Measurements from ENCODE around the gene TFE3.
"Not testable (repeated sequence)": the region's sequence is repeated elsewhere in the genome, so short reads cannot be mapped to it uniquely, and the experiment has no call there.

The TFE3 gene

GRCh38 chrX:48999030-48999429, 44.1 kb downstream of the TFE3 start:
- FAIRE-seq = peak; percentile 30

DNA sequence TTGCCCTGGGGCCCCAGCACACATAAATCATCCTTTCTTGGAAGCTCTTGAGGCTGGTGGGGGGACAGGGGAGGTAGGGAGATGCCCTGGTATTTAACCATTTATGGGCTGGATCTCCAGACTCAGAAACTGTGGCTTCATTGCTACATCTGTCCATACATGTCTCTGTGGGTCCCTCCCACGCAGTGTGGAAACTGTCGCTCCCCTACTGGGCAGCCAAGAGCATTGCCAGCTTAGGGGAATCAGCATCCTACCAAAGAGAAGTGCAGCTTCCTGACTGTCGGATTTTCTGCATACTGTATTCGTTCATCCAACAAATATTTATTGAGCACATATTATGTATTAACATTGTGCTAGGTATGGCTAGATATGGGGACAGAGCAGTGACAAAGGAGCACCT, 44.8 kb downstream of the TFE3 start:
- FAIRE-seq = no peak

DNA sequence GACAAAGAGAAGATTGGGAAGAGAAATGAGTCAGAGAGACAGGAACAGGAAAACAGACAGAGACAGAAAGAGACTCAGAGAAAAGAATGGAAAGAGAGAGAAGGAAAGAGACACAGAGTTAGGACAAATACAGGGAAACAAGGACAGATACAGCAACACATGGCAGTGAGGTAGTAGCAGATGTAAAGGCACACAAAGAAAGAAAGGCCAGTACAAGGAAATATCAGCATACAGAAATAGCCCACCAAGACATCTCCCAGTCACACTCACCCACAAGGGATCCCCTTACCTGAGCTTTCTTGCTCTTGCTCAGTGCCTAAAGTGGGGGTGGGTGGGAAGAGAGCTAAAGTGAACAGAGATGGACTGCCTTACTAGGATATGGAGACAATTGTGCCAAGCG, 45.3 kb downstream of the TFE3 start:
- no peak for FAIRE-seq

DNA sequence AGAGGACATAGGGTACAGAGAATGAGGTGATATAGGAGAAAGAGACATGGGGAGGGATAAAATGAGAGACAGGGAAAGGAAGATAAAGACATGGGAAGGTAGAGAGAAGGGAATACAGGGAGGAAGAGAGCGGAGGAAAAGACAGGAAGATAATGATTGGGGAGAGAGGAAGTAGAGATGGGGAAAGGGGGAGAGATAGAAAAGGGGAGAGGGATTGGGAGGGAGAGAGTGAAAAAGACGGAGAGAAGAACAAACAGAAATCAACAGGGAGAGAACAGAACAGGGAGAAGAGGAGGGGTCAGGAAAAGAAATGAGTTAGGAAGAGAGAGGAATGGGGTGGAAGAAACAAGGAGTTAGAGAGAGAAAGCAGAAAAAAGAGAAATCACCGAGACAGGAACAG, 45.7 kb downstream of the TFE3 start:
- no peak for FAIRE-seq

DNA sequence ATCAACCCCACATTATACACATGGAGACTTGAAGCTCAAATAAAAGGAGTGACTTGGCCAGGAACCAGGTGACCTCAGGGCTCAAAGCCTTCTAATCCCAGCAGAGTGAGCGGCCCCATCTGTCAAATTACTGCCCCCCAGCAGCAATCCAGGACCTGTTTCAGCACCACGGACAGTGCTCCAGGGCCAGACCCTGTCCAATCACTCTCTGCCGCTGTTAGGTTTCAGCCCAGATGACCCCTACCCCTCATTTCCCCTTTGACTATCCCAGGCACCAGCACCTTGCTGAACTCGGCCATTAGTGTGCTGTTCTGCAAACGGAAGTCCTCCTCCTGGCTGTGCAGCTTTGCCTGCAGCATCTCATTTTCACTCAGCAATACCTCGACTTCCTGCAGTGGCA, 46.2 kb downstream of the TFE3 start:
- FAIRE-seq = no peak

- FAIRE-seq = no peak
These were observed 50.8 kb downstream of the TFE3 start for GRCh38 chrX:48992341-48992740.

DNA sequence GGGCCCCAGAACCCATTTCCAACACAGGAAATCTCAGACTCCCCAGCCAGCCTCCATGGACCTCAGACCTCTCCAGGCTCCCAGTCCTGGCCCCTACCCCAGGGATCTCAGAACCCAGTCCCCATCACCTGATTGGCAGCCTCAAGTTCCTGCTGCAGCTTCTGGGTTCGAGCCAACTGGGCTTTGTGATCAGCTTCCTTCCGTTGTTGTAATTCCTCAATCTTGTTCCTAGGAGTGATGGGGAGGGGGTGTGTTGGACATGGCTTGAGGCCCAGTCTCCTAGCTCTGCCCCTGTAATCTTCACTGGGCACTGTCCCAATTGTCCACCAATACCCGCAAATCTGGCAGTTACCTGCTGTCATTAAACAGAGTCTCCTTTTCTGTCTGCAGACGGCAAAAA, 53.7 kb downstream of the TFE3 start:
- no peak for FAIRE-seq

DNA sequence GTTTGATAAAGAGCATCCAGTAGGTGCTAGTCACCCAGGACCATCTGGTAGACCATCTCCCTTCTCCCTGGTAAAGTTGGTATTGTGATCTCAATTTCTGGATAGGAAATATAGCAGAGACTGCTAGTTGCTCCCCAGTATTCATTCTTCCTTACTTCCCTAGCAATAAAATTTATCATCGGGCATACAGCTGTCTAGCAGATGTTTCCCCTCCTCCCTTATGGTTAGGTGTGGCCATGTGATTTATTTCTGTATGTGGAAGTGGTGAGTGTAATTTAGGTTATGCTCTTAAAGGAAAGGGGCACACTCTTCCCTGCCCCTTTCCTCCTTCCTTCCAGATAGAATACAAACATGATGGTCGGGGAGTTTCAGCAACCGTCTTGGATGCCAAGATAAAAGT, 59.3 kb downstream of the TFE3 start:
- no peak for FAIRE-seq

- FAIRE-seq = no peak
These were observed 60.1 kb downstream of the TFE3 start for GRCh38 chrX:48983081-48983480.

- FAIRE-seq = no peak
These were observed 62.0 kb downstream of the TFE3 start for GRCh38 chrX:48981178-48981577.

GRCh38 chrX:48980341-48980740, 62.8 kb downstream of the TFE3 start:
- not testable (repeated sequence) for FAIRE-seq

Data from G401.6 (cell line).